NCI-H2107 treated with DMSO at 0.1 percent for 48 hours (cell line): ENCODE results near the gene PEAR1.

Source experiments
- DNase-seq: peaks from one replicate; lab custom pipeline; 2025; ENCODE audit not compliant: unreplicated experiment; lab: John Stamatoyannopoulos, UW

PEAR1 gene, protein sequence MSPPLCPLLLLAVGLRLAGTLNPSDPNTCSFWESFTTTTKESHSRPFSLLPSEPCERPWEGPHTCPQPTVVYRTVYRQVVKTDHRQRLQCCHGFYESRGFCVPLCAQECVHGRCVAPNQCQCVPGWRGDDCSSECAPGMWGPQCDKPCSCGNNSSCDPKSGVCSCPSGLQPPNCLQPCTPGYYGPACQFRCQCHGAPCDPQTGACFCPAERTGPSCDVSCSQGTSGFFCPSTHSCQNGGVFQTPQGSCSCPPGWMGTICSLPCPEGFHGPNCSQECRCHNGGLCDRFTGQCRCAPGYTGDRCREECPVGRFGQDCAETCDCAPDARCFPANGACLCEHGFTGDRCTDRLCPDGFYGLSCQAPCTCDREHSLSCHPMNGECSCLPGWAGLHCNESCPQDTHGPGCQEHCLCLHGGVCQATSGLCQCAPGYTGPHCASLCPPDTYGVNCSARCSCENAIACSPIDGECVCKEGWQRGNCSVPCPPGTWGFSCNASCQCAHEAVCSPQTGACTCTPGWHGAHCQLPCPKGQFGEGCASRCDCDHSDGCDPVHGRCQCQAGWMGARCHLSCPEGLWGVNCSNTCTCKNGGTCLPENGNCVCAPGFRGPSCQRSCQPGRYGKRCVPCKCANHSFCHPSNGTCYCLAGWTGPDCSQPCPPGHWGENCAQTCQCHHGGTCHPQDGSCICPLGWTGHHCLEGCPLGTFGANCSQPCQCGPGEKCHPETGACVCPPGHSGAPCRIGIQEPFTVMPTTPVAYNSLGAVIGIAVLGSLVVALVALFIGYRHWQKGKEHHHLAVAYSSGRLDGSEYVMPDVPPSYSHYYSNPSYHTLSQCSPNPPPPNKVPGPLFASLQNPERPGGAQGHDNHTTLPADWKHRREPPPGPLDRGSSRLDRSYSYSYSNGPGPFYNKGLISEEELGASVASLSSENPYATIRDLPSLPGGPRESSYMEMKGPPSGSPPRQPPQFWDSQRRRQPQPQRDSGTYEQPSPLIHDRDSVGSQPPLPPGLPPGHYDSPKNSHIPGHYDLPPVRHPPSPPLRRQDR

DNA sequence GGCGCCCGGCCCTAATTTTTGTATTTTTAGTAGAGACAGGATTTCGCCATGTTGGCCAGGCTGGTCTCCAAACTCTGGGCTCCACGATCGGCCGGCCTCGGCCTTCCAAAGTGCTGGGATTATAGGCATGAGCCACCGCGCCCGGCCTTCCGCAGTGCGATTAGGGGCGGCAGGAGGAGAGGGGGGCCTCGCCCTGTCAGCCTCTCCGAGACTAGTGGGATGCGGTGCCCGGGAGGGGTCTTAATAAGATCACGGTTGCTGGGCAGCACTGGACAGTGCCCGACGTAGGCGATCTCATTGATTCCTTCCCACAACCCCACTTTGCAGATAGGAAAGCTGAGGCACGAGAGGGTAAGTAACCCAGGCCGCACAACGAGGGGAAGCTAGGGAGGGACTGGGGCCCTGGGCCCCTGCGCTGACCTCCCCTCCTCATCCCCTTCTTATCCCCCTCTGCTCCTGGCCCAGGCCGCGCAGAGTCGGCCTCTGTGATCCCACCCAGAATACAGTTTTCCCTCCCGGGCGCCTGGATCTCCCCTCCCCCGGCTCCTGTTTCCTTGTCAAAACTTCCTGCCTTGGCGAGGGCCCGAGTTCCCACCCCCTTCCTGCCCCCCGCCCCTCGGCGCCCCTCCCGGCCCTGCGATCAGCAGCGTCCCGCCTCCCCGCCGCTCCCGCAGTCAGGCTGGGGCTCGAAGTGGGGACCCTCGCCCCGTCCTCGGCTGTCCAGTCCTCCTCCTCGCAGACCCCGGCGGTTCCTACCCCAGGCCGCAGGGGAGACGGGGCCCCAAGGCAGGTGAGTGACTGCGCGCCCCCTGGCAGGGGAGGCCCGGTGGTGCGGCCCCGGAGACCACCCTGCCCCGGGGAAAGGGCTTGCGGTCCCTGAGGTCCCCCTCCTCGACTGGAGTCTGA lies at the start of gene PEAR1:
Gene PEAR1, plus strand, starts transcription at position 671 of the 906 bp plus-strand sequence. CDS start 10,209 bp downstream, outside the sequence.
- DNase-seq, result no peak

DNA sequence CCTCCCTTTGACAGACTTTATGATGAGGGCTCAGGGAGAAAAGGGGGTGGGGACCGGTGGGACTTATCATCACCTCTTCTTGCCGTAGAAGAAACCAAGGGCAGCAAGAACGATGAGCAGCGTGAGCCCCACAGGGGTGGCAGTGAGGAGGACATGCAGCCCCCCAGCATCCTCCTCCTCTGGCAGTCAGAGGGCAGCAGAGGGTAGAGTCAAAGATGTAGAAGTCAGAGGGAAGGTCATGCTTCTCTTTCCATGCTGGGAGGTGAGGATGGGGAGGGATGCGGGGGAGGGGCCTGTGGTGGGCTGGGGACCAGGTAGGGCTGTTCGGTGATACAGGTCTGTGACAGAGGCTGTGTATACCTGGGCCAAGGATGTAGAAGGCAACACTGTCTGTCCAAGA lies 49.4 kb upstream of the PEAR1 start:
- DNase-seq, result no peak

DNA sequence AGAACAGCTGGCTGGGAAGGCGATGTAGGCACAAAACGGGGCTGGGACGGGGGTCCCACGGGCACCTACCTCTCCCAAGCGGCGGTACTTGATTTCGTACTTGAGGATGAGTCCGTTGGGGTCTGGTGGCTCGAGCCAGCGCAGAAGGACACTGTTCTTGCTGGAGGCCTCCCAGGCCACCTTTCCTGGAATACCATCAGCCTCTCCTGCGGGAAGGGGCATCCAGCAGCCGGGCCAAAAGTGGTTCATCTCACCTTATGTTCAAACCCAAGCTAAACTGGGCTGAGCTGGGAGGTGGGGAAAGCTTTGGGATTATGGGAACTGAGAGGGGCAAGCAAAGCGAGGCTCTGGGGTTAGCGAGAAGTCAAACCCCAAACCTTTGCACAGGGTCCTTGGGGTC lies 48.9 kb upstream of the PEAR1 start:
- no peak for DNase-seq

DNA sequence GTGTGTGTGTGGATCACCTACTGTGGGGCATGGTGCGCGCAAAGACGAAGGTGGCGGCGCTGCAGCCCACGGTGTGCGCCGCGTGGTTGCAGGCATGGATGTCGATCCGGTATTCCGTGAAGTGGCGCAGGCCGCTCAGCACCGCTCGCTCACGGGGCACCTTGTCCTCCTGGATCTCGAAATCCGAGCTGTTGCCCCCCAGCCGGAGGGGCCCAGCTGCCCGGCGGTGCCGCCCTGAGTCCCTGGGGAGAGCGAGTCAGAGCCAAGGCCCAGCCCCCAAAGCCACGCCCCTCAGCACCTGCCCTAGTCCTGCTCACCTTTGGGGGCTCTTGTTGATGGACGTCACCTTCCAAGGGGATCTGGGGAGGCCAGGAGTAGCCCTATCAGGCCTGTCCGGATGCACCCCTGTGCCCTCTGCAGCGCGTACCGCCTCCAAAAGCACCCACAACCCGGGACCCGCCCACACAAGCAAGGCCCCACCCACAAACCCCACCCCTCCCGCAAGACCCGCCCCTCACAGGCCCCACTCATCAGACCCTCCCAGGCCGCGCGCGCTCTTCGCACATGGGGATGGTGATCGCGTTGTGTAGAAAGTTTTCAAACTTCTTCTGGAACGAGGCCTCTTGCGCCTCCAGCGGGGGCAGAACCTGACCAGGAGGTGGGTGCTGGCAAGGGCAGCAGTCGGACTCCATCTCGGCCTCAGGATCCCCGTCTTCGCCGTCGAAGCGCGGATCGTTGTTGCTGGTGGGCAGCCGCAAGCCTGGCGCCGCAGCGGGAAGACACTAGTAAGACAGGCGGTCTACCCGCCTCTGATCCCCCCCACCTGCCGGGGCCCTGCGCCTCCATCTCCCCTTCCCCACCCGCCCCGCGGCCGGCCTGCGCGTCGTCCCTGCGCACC lies 48.2 kb upstream of the PEAR1 start:
- no peak for DNase-seq

DNA sequence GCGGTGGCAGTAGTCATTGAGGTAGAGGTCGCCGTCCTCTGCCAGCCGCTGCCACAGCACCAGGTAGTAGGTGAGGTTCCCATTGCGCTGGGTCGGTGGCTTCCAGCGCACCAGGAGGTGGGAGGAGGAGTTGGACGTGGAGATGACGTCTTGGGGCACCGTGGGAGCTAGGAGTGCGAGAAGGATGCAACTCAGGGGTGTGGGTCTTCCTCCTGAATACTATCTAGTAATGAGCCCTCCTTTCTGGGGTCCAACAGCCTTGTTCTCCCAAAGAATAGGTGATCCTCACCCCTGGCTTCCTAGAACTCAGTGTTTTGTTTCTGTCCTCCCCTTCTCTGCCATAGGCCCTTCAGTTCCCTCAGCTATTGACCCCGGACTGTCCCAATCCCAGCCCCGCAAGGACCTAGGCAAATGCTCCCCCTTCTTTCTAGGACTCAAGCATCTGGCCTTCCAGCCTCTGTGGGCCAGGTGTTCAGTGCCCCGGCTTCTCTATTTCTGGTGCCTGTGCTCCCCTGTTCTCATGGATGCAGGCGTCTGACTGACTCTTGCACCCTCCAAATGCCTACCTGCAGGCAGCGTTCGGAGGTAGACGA lies 47.5 kb upstream of the PEAR1 start:
- no peak for DNase-seq

DNA sequence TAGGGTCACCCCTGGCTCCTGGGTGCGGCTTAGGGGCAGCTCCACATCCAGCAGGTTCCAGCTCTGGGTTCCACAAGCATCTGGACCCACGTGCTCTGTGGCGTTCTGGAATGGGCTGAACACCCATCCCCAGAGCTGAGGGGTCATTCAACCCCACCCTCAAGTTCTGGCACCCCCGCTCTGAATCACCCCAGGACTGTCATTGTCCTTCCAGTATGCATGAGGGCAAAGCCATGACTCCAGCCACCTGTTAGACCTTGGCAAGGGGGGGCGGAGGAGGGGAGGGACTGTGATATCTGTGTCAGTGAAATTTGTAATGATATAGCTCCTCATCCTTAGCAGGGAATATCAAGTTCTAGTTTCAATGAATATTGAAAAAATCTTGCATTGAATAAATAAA lies 46.9 kb upstream of the PEAR1 start:
- DNase-seq, result no peak

DNA sequence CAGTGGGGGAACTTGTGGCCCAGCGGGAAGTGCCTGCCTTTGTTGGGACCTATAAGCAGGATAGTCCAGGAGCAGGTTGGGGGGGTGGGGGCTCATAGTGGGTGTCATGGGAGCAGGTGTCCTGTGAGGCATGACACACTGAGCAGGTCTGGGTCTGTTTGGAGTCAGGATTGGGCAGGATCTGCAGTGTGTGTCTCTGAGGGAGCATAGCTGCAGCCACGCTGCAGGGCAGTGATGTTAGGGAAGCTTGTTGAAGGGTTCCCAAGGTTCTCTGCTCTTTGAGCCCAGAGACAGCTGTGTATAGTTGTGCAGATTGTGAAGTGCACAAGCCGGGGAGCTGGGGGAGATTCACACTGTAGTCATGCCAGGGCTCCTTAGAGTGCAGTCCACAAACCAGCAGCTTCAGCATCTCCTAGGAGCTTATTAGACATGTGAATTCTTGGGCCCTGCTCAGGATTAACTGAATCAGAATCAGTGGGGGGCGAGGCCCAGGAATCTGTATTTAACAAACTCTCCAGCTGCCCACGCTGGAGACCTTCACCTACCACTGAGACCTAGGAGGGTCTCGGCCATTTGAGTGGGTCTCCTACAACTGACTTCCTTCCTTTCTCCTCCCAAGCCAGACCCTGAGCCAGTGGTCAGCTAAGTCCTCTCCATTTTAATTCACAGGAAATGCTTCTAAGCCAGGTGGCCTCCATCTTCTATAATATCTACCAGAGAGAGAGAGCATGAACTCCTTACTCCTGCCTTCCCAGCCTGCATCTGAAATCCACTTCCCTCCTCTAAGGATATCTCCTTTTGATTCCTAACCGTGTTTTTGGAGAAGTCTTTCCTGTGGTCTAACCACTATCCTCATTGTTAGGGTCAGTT lies 45.7 kb upstream of the PEAR1 start:
- DNase-seq, result no peak

DNA sequence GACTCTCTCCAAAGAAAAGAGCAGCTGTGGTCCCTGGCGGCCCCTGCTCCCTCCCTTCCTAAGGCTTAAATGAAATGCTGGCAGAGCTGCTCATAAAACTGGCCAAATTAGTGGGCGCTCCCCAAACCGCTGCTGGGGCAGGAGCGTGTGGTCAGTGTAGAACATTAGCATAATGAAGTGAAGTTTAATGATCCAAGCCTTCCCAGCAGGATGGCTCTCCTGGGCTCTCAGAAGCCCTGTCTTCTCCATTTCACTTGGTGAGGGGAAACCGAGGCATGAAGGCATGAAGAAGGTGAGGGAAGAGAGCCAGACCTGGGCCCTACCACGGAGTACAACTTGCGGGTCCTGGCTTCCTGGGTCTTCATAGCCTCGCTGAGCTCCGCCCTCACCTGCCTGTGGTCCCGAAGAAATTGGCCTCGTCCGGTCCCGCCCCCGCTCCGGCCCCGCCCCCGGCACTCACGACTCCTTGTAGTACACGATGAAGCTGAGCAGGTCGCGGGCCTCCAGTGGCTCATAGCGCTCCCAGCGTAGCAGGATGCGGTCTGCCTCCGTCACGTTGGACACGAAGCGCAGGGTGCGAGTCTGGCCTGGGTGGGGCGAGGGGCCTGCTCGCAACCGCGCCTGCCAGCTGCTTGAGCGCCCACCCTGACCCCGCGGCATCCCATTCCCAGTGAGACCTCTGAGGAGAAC lies 44.9 kb upstream of the PEAR1 start:
- DNase-seq, result no peak

DNA sequence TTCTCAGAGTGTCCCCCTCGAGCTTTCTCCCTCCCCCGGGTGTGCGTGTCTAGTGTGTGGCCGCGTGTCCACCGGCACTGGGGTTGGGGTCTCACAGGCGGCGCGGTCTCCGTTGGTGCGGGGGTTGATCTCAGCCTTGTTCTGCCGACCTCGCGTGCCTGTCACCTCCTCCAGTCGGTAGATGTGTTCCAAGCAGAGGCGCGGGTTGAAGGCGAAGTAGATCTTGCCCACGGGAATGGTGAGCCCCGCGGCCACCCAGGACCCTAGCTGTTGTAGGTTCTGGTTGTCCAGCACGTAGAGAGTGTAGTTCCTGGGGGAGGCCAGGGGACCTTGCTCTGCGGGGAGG lies 44.4 kb upstream of the PEAR1 start:
- DNase-seq, result no peak

DNA sequence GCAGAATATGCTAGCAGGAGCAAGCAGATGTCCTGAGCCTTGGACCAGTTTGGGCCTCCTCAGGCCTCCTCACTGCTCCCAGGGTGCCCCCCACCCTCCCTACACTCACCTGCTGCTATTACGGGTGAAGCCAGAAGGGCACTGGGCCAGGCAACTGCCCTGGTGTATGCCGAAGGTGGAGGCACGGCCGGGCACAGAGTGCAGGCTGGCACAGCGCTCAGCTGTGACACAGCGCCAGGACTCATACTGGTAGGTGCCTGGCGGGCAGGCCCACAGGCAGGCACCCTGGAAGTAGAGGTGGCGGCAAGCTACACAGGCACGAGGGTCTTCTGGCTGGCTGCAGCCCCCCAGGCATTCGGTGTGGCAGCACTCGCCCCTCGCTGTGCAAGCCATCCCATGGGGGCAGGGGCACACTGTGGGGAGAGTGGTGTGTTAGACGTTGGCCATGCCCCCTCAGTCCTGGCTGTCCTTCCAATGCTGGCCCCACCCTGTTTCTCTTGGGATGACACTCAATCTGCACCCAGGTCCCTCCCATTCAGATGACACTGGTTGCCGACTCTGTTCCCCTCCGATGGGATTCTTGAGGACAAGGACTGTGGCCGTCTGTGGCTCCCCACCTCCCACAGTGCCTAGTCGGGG lies 41.6 kb upstream of the PEAR1 start:
- no peak for DNase-seq

DNA sequence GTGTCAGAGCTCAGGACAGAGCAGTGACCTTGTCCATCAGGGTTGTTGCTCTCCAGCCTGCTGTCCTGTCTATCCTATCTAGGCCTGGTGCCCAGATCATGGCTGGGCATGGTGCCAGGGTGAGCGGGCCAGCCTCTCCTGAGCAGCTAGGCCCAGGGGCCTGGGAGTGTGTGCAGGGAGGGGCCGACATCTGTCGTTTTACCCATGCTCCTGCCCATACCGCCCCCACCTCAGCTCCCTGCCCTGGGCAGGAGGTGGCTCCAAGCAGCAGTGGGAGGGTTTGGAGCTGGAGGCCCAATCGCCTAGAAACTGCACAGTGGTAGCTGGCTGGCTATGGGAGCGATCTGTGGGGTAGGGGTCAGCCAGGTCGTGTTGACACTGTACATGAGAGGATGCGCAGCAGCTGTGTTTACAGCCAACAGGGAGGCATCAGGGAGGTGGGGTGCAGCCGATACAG lies 41.1 kb upstream of the PEAR1 start:
- peak; percentile 77 for DNase-seq

DNA sequence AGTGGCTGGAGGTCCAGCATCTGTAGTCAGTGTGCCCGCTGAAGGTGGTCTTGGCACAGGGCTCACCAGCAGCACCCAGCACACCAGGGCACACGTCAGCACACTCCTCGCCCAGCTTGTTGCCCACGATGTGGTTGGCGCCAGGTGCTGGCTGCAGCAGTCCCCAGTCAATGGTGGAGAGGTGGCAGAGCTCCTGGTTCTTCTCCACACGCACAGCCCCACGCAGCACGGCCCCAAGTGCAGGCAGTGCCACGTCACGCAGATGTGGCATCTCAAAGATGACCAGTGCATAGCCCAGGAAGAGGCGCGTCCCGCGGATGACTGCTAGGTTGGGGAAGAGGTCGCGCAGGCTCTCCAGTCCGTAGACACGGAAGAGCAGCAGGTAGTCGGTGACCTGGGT lies 39.8 kb upstream of the PEAR1 start:
- DNase-seq, result no peak

DNA sequence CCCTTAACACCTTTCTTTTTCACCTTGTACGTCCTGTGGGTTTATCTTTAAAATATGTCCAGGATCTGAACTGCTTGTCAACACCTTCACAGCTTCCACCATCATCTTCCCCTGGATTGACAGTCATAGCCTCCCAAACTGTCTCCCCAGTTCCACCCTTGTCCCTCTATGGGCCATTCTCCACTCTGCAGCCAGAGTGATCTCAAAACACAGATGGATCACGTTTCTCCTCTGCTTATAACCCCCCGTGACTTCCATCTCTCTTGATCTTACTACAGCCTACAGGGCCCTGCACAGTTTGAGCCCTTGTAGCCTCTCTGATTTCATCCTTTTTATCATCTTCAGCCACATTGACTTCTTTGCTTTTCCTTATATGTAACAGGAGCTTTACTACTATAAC lies 38.9 kb upstream of the PEAR1 start:
- DNase-seq, result no peak

DNA sequence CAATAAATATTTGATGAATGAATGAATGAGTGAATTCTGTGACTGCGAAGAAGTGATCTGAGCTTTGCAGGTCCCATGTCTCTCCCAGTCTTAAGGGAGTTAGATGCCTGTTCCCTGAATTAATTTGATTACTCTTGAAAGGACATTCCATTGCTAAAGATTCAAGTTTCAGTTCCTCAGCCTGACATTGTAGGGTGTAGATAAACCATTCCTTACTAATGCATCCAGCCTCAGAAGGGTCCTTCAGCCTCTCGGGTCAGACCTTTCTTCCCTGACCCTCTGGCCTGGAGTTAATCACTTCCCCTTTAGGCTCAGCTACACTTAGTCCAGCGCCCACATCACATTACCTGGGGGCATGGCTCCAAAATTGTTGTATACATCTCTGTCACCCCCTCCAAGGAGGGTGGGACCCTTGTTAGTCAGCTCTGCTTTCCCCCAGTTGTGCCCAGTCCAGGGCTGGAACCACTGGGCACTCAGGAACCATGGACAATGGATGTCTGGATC lies 37.2 kb upstream of the PEAR1 start:
- no peak for DNase-seq

DNA sequence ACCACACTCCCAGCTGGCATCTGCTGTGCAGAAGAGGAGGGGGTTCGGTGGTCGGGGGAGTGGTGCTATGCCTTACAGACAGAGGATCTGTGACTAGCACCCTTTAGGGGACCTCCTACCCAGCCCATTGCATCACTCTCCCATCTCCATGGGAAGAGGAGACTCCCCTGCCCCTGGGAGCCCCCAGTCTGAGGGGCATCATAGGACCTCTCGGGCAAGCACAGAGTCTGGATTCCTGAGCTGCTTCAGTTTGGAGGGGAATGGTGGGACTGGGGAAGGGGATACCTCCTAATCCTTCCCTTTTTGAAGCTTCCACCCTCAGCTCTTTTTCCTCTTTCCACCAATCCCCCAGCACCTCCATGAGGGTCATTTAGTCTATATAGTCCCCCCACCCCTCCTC lies 36.0 kb upstream of the PEAR1 start:
- no peak for DNase-seq

DNA sequence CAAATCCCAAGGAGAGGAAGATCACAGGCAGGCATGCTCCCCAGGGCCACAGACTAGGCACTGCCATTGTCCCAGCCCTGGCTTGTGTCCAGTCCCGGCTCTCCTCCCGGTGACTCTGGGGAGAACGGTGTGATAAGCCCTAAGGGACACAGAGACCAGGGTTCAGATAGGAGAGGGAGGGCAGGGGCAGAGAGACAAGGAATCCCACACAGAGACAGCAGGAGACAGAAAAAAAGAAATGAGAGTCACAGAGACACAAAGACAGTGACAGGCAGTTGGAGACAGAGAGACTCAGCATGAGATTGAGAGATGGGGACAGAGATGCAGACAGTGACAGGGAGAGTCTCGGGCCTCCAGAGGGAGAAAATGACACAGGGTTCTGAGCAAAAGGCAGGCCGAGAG lies 35.0 kb upstream of the PEAR1 start:
- DNase-seq, result no peak

DNA sequence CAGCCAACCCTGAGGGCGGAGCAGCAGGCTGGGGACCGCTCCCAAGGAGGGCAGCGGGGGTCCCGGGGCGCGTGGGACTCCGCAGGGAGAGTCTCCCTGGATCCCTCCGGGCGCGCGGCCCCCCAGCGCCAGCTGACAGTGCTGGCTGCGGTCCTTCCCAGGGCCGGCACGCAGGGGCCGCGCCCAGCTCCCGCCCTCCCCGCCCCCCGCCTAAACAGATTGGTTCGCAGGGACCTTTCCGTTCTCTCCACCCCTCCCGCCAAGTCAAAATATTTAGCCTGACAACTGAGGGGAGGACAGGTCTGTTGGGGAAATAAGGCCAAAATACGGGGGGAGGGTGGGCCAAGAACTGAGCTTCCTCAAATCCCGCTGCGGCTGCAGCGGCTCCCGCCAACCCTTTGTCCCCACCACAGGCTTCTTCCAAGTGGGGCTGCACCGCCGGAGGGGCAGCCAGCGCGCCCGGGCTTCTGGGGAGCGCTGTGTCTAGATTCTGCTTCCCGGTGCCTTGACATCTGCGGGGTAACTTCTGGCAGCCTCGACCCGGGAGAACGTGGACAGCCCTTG lies 34.5 kb upstream of the PEAR1 start, which contains the start of gene INSRR:
Gene INSRR, minus strand, starts transcription at position 159 of the 564 bp plus-strand sequence. CDS start 496 bp downstream, outside the sequence.
- DNase-seq, result no peak
